ENCODE results near the gene DENND6B. TPM values are rescaled to one million over a fixed set of nuclear protein-coding genes. Genes with fewer than 3 reads are reported as not detected.
"Not testable (repeated sequence)": the region's sequence is repeated elsewhere in the genome, so short reads cannot be mapped to it uniquely, and the experiment has no call there.

Gene DENND6B
- total RNA-seq, 1 experiment from 2014 or later = 2.5 TPM

DNA sequence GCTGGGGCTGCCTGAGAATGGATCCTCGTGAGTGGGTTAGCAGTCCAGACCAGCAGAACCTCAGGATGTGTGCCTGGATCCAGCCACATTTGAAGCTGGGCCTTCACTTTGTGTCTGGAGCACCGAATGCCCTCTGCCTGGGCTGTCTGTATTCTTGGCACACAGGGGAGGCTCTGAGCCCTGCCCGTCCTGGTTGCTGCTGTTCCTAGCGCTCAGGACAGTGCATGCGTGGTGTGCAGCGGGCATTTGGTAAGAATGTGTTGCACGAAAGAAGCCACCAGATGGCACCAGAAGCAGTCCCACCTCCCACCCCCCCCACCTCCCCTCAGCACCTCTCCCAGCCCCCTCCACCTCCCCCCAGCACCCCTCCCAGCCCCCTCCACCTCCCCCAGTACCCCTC lies 52.5 kb downstream of the DENND6B start:
- no peak overlapping the region for H3K4me3 Mint-ChIP-seq
- DNase-seq (ENCODE audit: low spot score) (no peak), ATAC-seq (no peak)
- H3K4me1 Mint-ChIP-seq = no peaks in the 10 kb centered on the region
- peaks cover 23% of the 10 kb centered on the region for H3K27me3 Mint-ChIP-seq (ENCODE audit: low read depth)
- ChIA-PET CTCF (interaction anchor here (0.6 kb wide), 1 partner anchor 28 kb away, joined by 4 read pairs; no protein-coding TSS in a partner anchor), POLR2A (no interaction called here)
- H3K36me3 Mint-ChIP-seq = peaks cover 36% of the 10 kb centered on the region
- no peak overlapping the region for H3K27ac Mint-ChIP-seq
- TF ChIP-seq, protein P1, sequence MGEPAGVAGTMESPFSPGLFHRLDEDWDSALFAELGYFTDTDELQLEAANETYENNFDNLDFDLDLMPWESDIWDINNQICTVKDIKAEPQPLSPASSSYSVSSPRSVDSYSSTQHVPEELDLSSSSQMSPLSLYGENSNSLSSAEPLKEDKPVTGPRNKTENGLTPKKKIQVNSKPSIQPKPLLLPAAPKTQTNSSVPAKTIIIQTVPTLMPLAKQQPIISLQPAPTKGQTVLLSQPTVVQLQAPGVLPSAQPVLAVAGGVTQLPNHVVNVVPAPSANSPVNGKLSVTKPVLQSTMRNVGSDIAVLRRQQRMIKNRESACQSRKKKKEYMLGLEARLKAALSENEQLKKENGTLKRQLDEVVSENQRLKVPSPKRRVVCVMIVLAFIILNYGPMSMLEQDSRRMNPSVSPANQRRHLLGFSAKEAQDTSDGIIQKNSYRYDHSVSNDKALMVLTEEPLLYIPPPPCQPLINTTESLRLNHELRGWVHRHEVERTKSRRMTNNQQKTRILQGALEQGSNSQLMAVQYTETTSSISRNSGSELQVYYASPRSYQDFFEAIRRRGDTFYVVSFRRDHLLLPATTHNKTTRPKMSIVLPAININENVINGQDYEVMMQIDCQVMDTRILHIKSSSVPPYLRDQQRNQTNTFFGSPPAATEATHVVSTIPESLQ (CRISPR knock-in tag; IDR thresholded peaks at IDR 0.05) = no peak
- TF ChIP-seq ZNF138 (CRISPR knock-in tag; conservative IDR thresholded peaks at IDR 0.05) (no peak), ZNF396 (CRISPR knock-in tag; IDR thresholded peaks at IDR 0.05; ENCODE audit: borderline replicate concordance) (no peak), AFF4 (CRISPR knock-in tag; IDR thresholded peaks at IDR 0.05; ENCODE audit: borderline replicate concordance) (no peak), RORB (CRISPR knock-in tag; IDR thresholded peaks at IDR 0.05) (no peak)
- no peaks in the 10 kb centered on the region for H3K9me3 Mint-ChIP-seq

DNA sequence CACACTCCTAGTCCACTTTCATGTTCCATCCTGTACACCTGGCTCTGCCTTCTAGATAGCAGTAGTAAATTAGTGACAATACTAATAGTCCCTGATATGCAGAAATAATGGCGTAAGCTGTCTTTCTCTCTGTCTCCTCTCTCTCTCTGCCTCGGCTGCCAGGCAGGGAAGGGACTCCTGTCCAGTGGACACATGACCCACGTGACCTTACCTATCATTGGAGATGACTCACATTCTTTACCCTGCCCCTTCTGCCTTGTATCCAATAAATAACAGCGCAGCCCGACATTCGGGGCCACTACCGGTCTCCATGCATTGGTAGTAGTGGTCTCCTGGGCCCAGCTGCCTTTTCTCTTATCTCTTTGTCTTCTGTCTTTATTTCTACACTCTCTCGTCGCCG lies 53.0 kb downstream of the DENND6B start:
- CTCF ChIA-PET = interaction anchor here (0.8 to 3.4 kb wide), 5 partner anchors 11 to 68 kb away, joined by 3 to 21 read pairs (median 11); partner anchors contain the start of genes MAPK12 and PLXNB2
- DNase-seq (ENCODE audit: low spot score); ATAC-seq; H3K4me1 Mint-ChIP-seq; POLR2A ChIA-PET; H3K9me3 Mint-ChIP-seq; H3K4me3 Mint-ChIP-seq; H3K27ac Mint-ChIP-seq: not testable (repeated sequence)
- peaks cover 28% of the 10 kb centered on the region for H3K27me3 Mint-ChIP-seq (ENCODE audit: low read depth)
- H3K36me3 Mint-ChIP-seq = peaks cover 31% of the 10 kb centered on the region

- POLR2A ChIA-PET; H3K27ac Mint-ChIP-seq; H3K4me1 Mint-ChIP-seq; H3K9me3 Mint-ChIP-seq; DNase-seq (ENCODE audit: low spot score); H3K4me3 Mint-ChIP-seq; ATAC-seq: not testable (repeated sequence)
- CTCF ChIA-PET = interaction anchor here (0.6 to 3.4 kb wide), 9 partner anchors 11 to 154 kb away, joined by 3 to 21 read pairs (median 11); partner anchors contain the start of genes HDAC10, MAPK12 and PLXNB2
- H3K27me3 Mint-ChIP-seq (ENCODE audit: low read depth) = peaks cover 32% of the 10 kb centered on the region
- H3K36me3 Mint-ChIP-seq = peaks cover 27% of the 10 kb centered on the region
Measured at GRCh38 chr22:50273352-50273751, 53.5 kb downstream of the DENND6B start.

DNA sequence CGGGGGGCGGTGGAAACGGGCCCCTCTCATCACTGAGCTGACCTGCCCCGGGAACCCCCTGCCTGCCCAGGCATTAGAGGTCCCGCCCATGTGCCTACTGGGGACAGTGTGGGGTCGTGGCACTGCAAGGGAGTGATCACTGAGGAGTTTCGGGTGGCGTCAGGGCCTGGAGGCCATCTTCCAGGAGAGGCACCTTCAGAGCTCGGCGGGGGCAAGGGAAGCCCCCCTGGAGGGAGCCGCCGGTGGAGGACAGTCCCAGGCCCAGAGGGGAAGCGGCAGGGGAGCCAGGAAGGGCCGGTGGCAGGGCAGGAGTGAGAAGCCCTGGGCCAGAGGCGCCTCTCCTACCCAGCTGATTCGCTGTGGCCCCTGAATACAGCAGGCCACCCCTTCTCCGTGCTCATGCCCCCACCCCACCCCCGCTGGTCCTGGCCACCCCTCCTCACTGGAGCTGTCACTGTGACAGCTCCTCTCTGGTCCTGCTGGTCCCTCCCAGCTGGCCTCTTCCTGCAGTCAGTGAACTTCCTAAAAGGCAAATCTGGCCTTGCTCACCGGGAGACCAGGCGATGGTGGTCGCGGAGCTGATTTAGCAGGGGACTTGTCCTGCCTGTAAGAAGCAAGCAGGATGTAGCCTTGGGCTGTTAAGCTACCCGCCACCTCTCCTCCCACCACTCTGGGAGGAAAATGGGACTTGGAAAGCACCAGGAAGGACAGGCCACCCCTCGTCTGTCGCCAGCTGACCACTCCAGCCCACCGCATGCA lies 54.6 kb downstream of the DENND6B start:
- 0 out of 2 replicates have a peak, but pooled peaks have one; percentile 4 for TF ChIP-seq SP1 (CRISPR knock-in tag; conservative IDR thresholded peaks at IDR 0.05)
- no peak for TF ChIP-seq HMGA2 (CRISPR knock-in tag; IDR thresholded peaks at IDR 0.05)
- no peak for DNase-seq (ENCODE audit: low spot score)
- ChIA-PET POLR2A (interaction anchor here (0.5 to 1.9 kb wide), 2 partner anchors 21 kb away, joined by 3 to 7 read pairs; partner anchors contain the start of gene HDAC10), CTCF (interaction anchor here (0.8 to 3.4 kb wide), 18 partner anchors 10 to 254 kb away, joined by 3 to 21 read pairs (median 4); partner anchors contain the start of genes HDAC10, MAPK12, PLXNB2 and SCO2)
- peak; percentile 12 for ATAC-seq
- Mint-ChIP-seq H3K36me3 (peaks cover 20% of the 10 kb centered on the region), H3K9me3 (no peaks in the 10 kb centered on the region), H3K4me1 (no peaks in the 10 kb centered on the region), H3K27me3 (ENCODE audit: low read depth) (peaks cover 37% of the 10 kb centered on the region), H3K27ac (no peak overlapping the region), H3K4me3 (peak overlapping the region; percentile 31; the same call in 1 of the 2 replicates)

GRCh38 chr22:50271519-50271970 lies 55.3 kb downstream of the DENND6B start:
- no peaks in the 10 kb centered on the region for H3K4me1 Mint-ChIP-seq
- ATAC-seq (peak; percentile 48), DNase-seq (ENCODE audit: low spot score) (peak; percentile 76)
- peaks cover 42% of the 10 kb centered on the region for H3K27me3 Mint-ChIP-seq (ENCODE audit: low read depth)
- H3K9me3 Mint-ChIP-seq = no peaks in the 10 kb centered on the region
- peaks cover 14% of the 10 kb centered on the region for H3K36me3 Mint-ChIP-seq
- H3K4me3 Mint-ChIP-seq = no peak overlapping the region
- POLR2A ChIA-PET = interaction anchor here (1.9 kb wide), 1 partner anchor 20 kb away, joined by 7 read pairs; the partner anchor contains the start of gene HDAC10
- no peak for TF ChIP-seq GABPB1 (CRISPR knock-in tag; IDR thresholded peaks at IDR 0.05)
- 0 out of 2 replicates have a peak, but pooled peaks have one; percentile 46 for TF ChIP-seq SP1 (CRISPR knock-in tag; conservative IDR thresholded peaks at IDR 0.05)
- TF ChIP-seq, protein P2, sequence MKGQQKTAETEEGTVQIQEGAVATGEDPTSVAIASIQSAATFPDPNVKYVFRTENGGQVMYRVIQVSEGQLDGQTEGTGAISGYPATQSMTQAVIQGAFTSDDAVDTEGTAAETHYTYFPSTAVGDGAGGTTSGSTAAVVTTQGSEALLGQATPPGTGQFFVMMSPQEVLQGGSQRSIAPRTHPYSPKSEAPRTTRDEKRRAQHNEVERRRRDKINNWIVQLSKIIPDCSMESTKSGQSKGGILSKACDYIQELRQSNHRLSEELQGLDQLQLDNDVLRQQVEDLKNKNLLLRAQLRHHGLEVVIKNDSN (CRISPR knock-in tag; IDR thresholded peaks at IDR 0.05) = no peak
- TF ChIP-seq USF2 (CRISPR knock-in tag; IDR thresholded peaks at IDR 0.05) = no peak
- CTCF ChIA-PET = interaction anchor here (0.5 to 3.4 kb wide), 19 partner anchors 9 to 254 kb away, joined by 3 to 21 read pairs (median 4); partner anchors contain the start of genes HDAC10, MAPK12 and SCO2
- H3K27ac Mint-ChIP-seq = no peak overlapping the region

Data from WTC11 (cell line).